Measurements from ENCODE around the gene CYP46A1. TPM values are rescaled to one million over a fixed set of nuclear protein-coding genes. Genes with fewer than 3 reads are reported as not detected.

The CYP46A1 gene
- total RNA-seq, 1 experiment from 2014 or later = not detected

GRCh38 chr14:99742074-99742473 lies 58.0 kb downstream of the CYP46A1 start:
- intact Hi-C loops (cut with micrococcal nuclease; ENCODE audit: unreplicated experiment) = no loop called here
- no TSS peak for BruUV-seq (replicated peaks)
- no peaks in the 10 kb centered on the region for H3F3A ChIP-seq (ENCODE audit: insufficient read depth, low read depth)
- no peak overlapping the region for H3K4me2 ChIP-seq
- TF ChIP-seq, protein P1, sequence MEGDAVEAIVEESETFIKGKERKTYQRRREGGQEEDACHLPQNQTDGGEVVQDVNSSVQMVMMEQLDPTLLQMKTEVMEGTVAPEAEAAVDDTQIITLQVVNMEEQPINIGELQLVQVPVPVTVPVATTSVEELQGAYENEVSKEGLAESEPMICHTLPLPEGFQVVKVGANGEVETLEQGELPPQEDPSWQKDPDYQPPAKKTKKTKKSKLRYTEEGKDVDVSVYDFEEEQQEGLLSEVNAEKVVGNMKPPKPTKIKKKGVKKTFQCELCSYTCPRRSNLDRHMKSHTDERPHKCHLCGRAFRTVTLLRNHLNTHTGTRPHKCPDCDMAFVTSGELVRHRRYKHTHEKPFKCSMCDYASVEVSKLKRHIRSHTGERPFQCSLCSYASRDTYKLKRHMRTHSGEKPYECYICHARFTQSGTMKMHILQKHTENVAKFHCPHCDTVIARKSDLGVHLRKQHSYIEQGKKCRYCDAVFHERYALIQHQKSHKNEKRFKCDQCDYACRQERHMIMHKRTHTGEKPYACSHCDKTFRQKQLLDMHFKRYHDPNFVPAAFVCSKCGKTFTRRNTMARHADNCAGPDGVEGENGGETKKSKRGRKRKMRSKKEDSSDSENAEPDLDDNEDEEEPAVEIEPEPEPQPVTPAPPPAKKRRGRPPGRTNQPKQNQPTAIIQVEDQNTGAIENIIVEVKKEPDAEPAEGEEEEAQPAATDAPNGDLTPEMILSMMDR (conservative IDR thresholded peaks at IDR 0.05) = no peak
- no peak for TF ChIP-seq EZH2 (IDR thresholded peaks at IDR 0.05; ENCODE audit: low read depth)
- DNase-seq = no peak
- H3K4me1 ChIP-seq (replicated peaks; ENCODE audit: insufficient read depth) = no peaks in the 10 kb centered on the region
- no peaks in the 10 kb centered on the region for H3K9me2 ChIP-seq (ENCODE audit: insufficient read depth)
- no peaks in the 10 kb centered on the region for H3K79me2 ChIP-seq (ENCODE audit: low read depth)
- H2AFZ ChIP-seq = no peak overlapping the region
- no peak overlapping the region for H3K4me3 ChIP-seq
- ChIA-PET POLR2A (ENCODE audit: unreplicated experiment) (no interaction called here), CTCF (no interaction called here)
- H3K27me3 ChIP-seq (ENCODE audit: insufficient read depth, low read depth) = no peaks in the 10 kb centered on the region
- no peaks in the 10 kb centered on the region for H3K36me3 ChIP-seq (ENCODE audit: low read depth)
- no peaks in the 10 kb centered on the region for H3K9me3 ChIP-seq (ENCODE audit: insufficient read depth, low read depth)
- H3K27ac ChIP-seq = no peak overlapping the region
- no peaks in the 10 kb centered on the region for H4K20me1 ChIP-seq (ENCODE audit: insufficient read depth)

DNA sequence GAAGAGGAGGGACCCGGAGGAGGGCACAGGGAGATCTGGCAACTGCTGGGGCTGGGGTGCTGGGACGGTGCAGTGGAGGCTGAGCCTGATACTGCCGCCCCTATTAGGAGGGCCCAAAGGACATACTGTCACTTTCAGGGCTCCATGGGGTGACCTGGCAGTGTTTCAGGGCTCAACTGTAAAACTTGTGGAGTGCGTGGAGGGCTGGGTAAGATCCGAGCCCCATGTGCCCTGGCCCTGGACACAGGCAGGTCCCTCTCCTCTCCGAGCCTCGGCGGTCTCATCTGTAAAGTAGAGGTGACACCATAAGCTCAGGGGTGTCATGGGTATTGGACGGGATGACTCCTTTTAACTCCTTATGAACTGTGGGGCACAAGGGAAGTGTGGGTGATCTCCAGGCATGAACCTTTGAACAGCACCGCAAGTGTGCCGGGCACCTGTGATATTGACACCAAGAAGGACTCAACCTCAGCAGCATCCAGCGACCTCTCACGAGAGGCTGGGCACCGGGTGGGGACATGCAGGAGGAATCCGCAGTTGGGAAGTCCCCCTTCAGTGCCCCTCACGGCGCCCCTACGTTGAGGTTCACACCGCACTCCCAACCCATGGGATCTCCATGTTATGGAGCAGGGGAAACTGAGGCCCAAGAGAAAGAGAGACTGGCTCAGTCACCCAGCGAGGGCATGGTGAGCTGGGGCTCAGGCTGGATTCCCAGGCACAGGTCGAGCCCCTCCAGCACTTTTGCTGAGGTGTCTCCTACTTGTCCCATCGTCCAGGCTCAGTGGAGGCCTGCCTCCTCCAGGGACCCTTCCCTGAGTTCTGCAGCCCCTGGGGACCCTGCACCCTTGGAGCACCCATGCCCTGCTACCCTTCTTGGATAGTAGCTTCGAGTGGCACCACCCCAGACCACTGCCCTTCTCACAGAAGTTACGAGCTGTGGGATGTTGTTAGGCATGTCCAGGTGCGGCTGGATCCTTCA lies 58.7 kb downstream of the CYP46A1 start:
- intact Hi-C loops (cut with micrococcal nuclease; ENCODE audit: unreplicated experiment) = no loop called here
- no peak overlapping the region for H2AFZ ChIP-seq
- H3K27me3 ChIP-seq (ENCODE audit: insufficient read depth, low read depth) = no peaks in the 10 kb centered on the region
- H3K27ac ChIP-seq = no peak overlapping the region
- H3K4me1 ChIP-seq (replicated peaks; ENCODE audit: insufficient read depth) = no peaks in the 10 kb centered on the region
- H3K9me2 ChIP-seq (ENCODE audit: insufficient read depth) = no peaks in the 10 kb centered on the region
- CTCF ChIA-PET = no interaction called here
- H3K36me3 ChIP-seq (ENCODE audit: low read depth) = no peaks in the 10 kb centered on the region
- no peaks in the 10 kb centered on the region for H3K9me3 ChIP-seq (ENCODE audit: insufficient read depth, low read depth)
- H3K4me3 ChIP-seq = no peak overlapping the region
- no peaks in the 10 kb centered on the region for H3F3A ChIP-seq (ENCODE audit: insufficient read depth, low read depth)
- no peak overlapping the region for H3K4me2 ChIP-seq
- POLR2A ChIA-PET (ENCODE audit: unreplicated experiment) = no interaction called here
- no peak for DNase-seq
- no peaks in the 10 kb centered on the region for H3K79me2 ChIP-seq (ENCODE audit: low read depth)
- no TSS peak for BruUV-seq (replicated peaks)
- no peak for TF ChIP-seq EZH2 (IDR thresholded peaks at IDR 0.05; ENCODE audit: low read depth)
- TF ChIP-seq, protein P1 (conservative IDR thresholded peaks at IDR 0.05) = no peak
- no peaks in the 10 kb centered on the region for H4K20me1 ChIP-seq (ENCODE audit: insufficient read depth)

- Histone ChIP-seq H3K27me3 (ENCODE audit: insufficient read depth, low read depth) (no peaks in the 10 kb centered on the region), H3K9me3 (ENCODE audit: insufficient read depth, low read depth) (no peaks in the 10 kb centered on the region), H2AFZ (no peak overlapping the region), H3K27ac (no peak overlapping the region), H3K4me1 (replicated peaks; ENCODE audit: insufficient read depth) (no peaks in the 10 kb centered on the region), H3F3A (ENCODE audit: insufficient read depth, low read depth) (no peaks in the 10 kb centered on the region), H3K4me2 (no peak overlapping the region), H4K20me1 (ENCODE audit: insufficient read depth) (no peaks in the 10 kb centered on the region), H3K9me2 (ENCODE audit: insufficient read depth) (no peaks in the 10 kb centered on the region), H3K79me2 (ENCODE audit: low read depth) (no peaks in the 10 kb centered on the region), H3K36me3 (ENCODE audit: low read depth) (no peaks in the 10 kb centered on the region), H3K4me3 (no peak overlapping the region)
- intact Hi-C loops (cut with micrococcal nuclease; ENCODE audit: unreplicated experiment) = no loop called here
- CTCF ChIA-PET = no interaction called here
- POLR2A ChIA-PET (ENCODE audit: unreplicated experiment) = no interaction called here
- TF ChIP-seq, protein P1 (conservative IDR thresholded peaks at IDR 0.05) = no peak
- no peak for TF ChIP-seq EZH2 (IDR thresholded peaks at IDR 0.05; ENCODE audit: low read depth)
- BruUV-seq (replicated peaks) = no TSS peak
- no peak for DNase-seq
Measured at GRCh38 chr14:99744199-99744872, 60.2 kb downstream of the CYP46A1 start.
